Measurements from ENCODE around the gene EPHA6.

EPHA6 gene

GRCh38 chr3:97200387-97200786, 386.0 kb downstream of the EPHA6 start:
- TF ChIP-seq CTCF (IDR thresholded peaks at IDR 0.05; ENCODE audit: low read depth, low read length) = no peak
- DNase-seq (ENCODE audit: extremely low read depth, low read depth) = no peak

GRCh38 chr3:97201814-97202213, 387.4 kb downstream of the EPHA6 start:
- no peak for DNase-seq (ENCODE audit: extremely low read depth, low read depth)
- no peak for TF ChIP-seq CTCF (IDR thresholded peaks at IDR 0.05; ENCODE audit: low read depth, low read length)

GRCh38 chr3:97228966-97229365, 414.6 kb downstream of the EPHA6 start:
- TF ChIP-seq CTCF (IDR thresholded peaks at IDR 0.05; ENCODE audit: low read depth, low read length) = no peak
- no peak for DNase-seq (ENCODE audit: extremely low read depth, low read depth)

- DNase-seq (ENCODE audit: extremely low read depth, low read depth) = no peak
- no peak for TF ChIP-seq CTCF (IDR thresholded peaks at IDR 0.05; ENCODE audit: low read depth, low read length)
Measured at GRCh38 chr3:97230486-97230885, 416.1 kb downstream of the EPHA6 start.

- no peak for DNase-seq (ENCODE audit: extremely low read depth, low read depth)
- TF ChIP-seq CTCF (IDR thresholded peaks at IDR 0.05; ENCODE audit: low read depth, low read length) = no peak
Measured at GRCh38 chr3:97232393-97233034, 418.1 kb downstream of the EPHA6 start.

- no peak for TF ChIP-seq CTCF (IDR thresholded peaks at IDR 0.05; ENCODE audit: low read depth, low read length)
- DNase-seq (ENCODE audit: extremely low read depth, low read depth) = no peak
Measured at GRCh38 chr3:97235179-97235578, 420.8 kb downstream of the EPHA6 start.

GRCh38 chr3:97235611-97236315, 421.4 kb downstream of the EPHA6 start:
- no peak for TF ChIP-seq CTCF (IDR thresholded peaks at IDR 0.05; ENCODE audit: low read depth, low read length)
- no peak for DNase-seq (ENCODE audit: extremely low read depth, low read depth)
